ENCODE data around the gene PDXP.

- TF ChIP-seq RAD21 (IDR thresholded peaks at IDR 0.05; ENCODE audit: low read depth) (no peak), NFIC (IDR thresholded peaks at IDR 0.05) (no peak), CREB1 (IDR thresholded peaks at IDR 0.05; ENCODE audit: low read depth) (no peak), MAX (IDR thresholded peaks at IDR 0.05) (no peak), CEBPB (IDR thresholded peaks at IDR 0.05) (no peak), REST (IDR thresholded peaks at IDR 0.05; ENCODE audit: low read depth) (no peak), YY1 (IDR thresholded peaks at IDR 0.05; ENCODE audit: low read depth) (no peak), TCF12 (IDR thresholded peaks at IDR 0.05; ENCODE audit: low read depth) (no peak), EP300 (IDR thresholded peaks at IDR 0.05; ENCODE audit: borderline replicate concordance) (no peak), TAF1 (IDR thresholded peaks at IDR 0.05; ENCODE audit: low read depth) (no peak), ZBTB7A (IDR thresholded peaks at IDR 0.05; ENCODE audit: low read depth) (no peak), EGR1 (IDR thresholded peaks at IDR 0.05) (no peak), FOXM1 (IDR thresholded peaks at IDR 0.05; ENCODE audit: borderline replicate concordance, low read depth) (no peak), TEAD4 (IDR thresholded peaks at IDR 0.05) (no peak)
Measured at GRCh38 chr22:37632174-37633088, 26.1 kb upstream of the PDXP start.
